IMR-90 (cell line): Measurements from ENCODE around the gene NADK. TPM values are rescaled to one million over a fixed set of nuclear protein-coding genes. Genes with fewer than 3 reads are reported as not detected.

ENCODE experiments used
- ATAC-seq: fragments of 200-7000 bp; cut with Tn5 transposase; 2 replicates; pipeline ENCODE4 v1.9.1; 2020; ENCODE audit warnings: low read depth, mild to moderate bottlenecking, moderate library complexity
- BruUV-seq: library from RNA; stranded (reverse); fragments of 400-500 nt; replicated peaks from 2 replicates; lab custom pipeline; 2021; lab: Mats Ljungman, UMichigan
- CTCF ChIA-PET: fragments of 300-600 bp; formaldehyde crosslinking; extraction: SDS; loops from one replicate; lab custom pipeline; 2021; ENCODE audit warnings: antibody characterized with exemption; lab: Yijun Ruan, JAX
- POLR2A ChIA-PET: fragments of 300-600 bp; sonication (Branson Sonifier 250); formaldehyde crosslinking; loops from one replicate; lab custom pipeline; 2022; ENCODE audit warnings: antibody characterized with exemption; ENCODE audit not compliant: unreplicated experiment; lab: Charles Lee
- DNase-seq: peaks from one replicate; pipeline ENCODE4 v3.0.0; 2013
- H2AFZ ChIP-seq: replicated peaks from 2 replicates; pipeline ENCODE3; 2013; ENCODE audit warnings: low read length, mild to moderate bottlenecking; ENCODE audit not compliant: poor library complexity
- H2AK5ac ChIP-seq: 2 replicates; pipeline ENCODE4 v1.6.1; 2013; ENCODE audit warnings: low read depth, low read length, inconsistent platforms
- H2AK9ac ChIP-seq: replicated peaks from 2 replicates; pipeline ENCODE3; 2013; ENCODE audit warnings: mild to moderate bottlenecking, low read depth, low read length, moderate library complexity; ENCODE audit not compliant: poor library complexity
- H2BK120ac ChIP-seq: 2 replicates; pipeline ENCODE4 v1.6.1; 2013; ENCODE audit warnings: low read depth, low read length, inconsistent platforms
- H2BK15ac ChIP-seq: 3 replicates; pipeline ENCODE4 v1.6.1; 2013; ENCODE audit warnings: low read depth, low read length, inconsistent platforms
- H2BK20ac ChIP-seq: 2 replicates; pipeline ENCODE4 v1.6.1; 2013; ENCODE audit warnings: low read depth, mild to moderate bottlenecking, inconsistent platforms, low read length, moderate library complexity
- H2BK5ac ChIP-seq: 2 replicates; pipeline ENCODE4 v1.6.1; 2013; ENCODE audit warnings: mild to moderate bottlenecking, low read depth, low read length, inconsistent platforms; ENCODE audit not compliant: poor library complexity, severe bottlenecking
- H3K14ac ChIP-seq: replicated peaks from 2 replicates; pipeline ENCODE4 v1.6.1; 2013; ENCODE audit warnings: low read depth, low read length, inconsistent platforms
- H3K18ac ChIP-seq: 2 replicates; pipeline ENCODE4 v1.6.1; 2013; ENCODE audit warnings: low read depth, low read length, control low read depth
- H3K23ac ChIP-seq: 2 replicates; pipeline ENCODE4 v1.6.1; 2013; ENCODE audit warnings: low read depth, low read length, inconsistent platforms
- H3K27ac ChIP-seq: 2 replicates; pipeline ENCODE4 v1.5.1; 2013; ENCODE audit warnings: mild to moderate bottlenecking, control low read depth, low read length; ENCODE audit not compliant: insufficient read depth
- H3K27me3 ChIP-seq: 2 replicates; pipeline ENCODE4 v1.6.1; 2013; ENCODE audit warnings: low read length; ENCODE audit not compliant: control insufficient read depth, insufficient read depth
- H3K36me3 ChIP-seq: 2 replicates; pipeline ENCODE4 v1.6.1; 2013; ENCODE audit warnings: low read length, mixed read lengths; ENCODE audit not compliant: control insufficient read depth, insufficient read depth
- H3K4ac ChIP-seq: 2 replicates; pipeline ENCODE4 v1.6.1; 2013; ENCODE audit warnings: low read depth, low read length, inconsistent platforms
- H3K4me1 ChIP-seq: 2 replicates; pipeline ENCODE4 v1.6.1; 2013; ENCODE audit warnings: low read length, mixed read lengths; ENCODE audit not compliant: control insufficient read depth, insufficient read depth
- H3K4me2 ChIP-seq: 2 replicates; pipeline ENCODE4 v1.6.1; 2013; ENCODE audit warnings: low read depth, mild to moderate bottlenecking, control low read depth, low read length, moderate library complexity
- H3K4me3 ChIP-seq: 2 replicates; pipeline ENCODE4 v1.5.1; 2013; ENCODE audit warnings: low read depth, mild to moderate bottlenecking, control low read depth, low read length, moderate library complexity; ENCODE audit not compliant: insufficient read depth
- H3K56ac ChIP-seq: 2 replicates; pipeline ENCODE4 v1.6.1; 2013; ENCODE audit warnings: low read length, inconsistent platforms; ENCODE audit not compliant: insufficient read depth; ENCODE audit errors: extremely low read depth
- H3K79me1 ChIP-seq, 2 experiments: 2 replicates each; pipeline ENCODE4 v1.6.1; 2013; ENCODE audit warnings: low read length in 2 of 2, inconsistent platforms in 1 of 2, low read depth in 1 of 2
- H3K9ac ChIP-seq: 2 replicates; pipeline ENCODE4 v1.6.1; 2013; ENCODE audit warnings: low read depth, low read length, control low read depth
- H3K9me1 ChIP-seq: 2 replicates; pipeline ENCODE4 v1.6.1; 2013; ENCODE audit warnings: low read length, inconsistent platforms; ENCODE audit not compliant: insufficient read depth
- H3K9me3 ChIP-seq: 2 replicates; pipeline ENCODE4 v1.6.1; 2013; ENCODE audit warnings: low read length; ENCODE audit not compliant: control insufficient read depth, insufficient read depth
- H4K20me1 ChIP-seq: 2 replicates; pipeline ENCODE4 v1.6.1; 2013; ENCODE audit warnings: low read length, inconsistent platforms; ENCODE audit not compliant: insufficient read depth
- H4K5ac ChIP-seq: 2 replicates; pipeline ENCODE4 v1.6.1; 2013; ENCODE audit warnings: mild to moderate bottlenecking, low read depth, low read length, control low read depth
- H4K8ac ChIP-seq, 2 experiments: 2 replicates each; pipeline ENCODE4 v1.6.1; 2013; ENCODE audit warnings: low read depth in 2 of 2, low read length in 2 of 2, control low read depth in 1 of 2, inconsistent platforms in 1 of 2
- H4K91ac ChIP-seq: 2 replicates; pipeline ENCODE4 v1.6.1; 2013; ENCODE audit warnings: low read depth, low read length, inconsistent platforms; ENCODE audit not compliant: insufficient read depth
- BHLHE40 ChIP-seq: fragments of 150-350 bp; IDR thresholded peaks from 2 replicates; pipeline ENCODE4 v1.6.1; 2016; ENCODE audit warnings: mild to moderate bottlenecking, low read depth, low read length
- CEBPB ChIP-seq: IDR thresholded peaks from 2 replicates; pipeline ENCODE4 v1.6.1; 2012; ENCODE audit warnings: low read depth, low read length, improper control_type of control experiment
- CHD1 ChIP-seq: IDR thresholded peaks from 2 replicates; pipeline ENCODE4 v1.6.1; 2012; ENCODE audit warnings: low read depth, low read length, improper control_type of control experiment
- FOS ChIP-seq: fragments of 150-350 bp; IDR thresholded peaks from 2 replicates; pipeline ENCODE4 v1.6.1; 2016; ENCODE audit warnings: low read depth, low read length
- MAFK ChIP-seq: IDR thresholded peaks from 2 replicates; pipeline ENCODE4 v1.6.1; 2012; ENCODE audit warnings: low read depth, low read length, improper control_type of control experiment
- MAZ ChIP-seq: IDR thresholded peaks from 2 replicates; pipeline ENCODE4 v1.6.1; 2012; ENCODE audit warnings: low read depth, mild to moderate bottlenecking, low read length, improper control_type of control experiment, moderate library complexity, borderline replicate concordance
- MXI1 ChIP-seq: IDR thresholded peaks from 2 replicates; pipeline ENCODE4 v1.6.1; 2012; ENCODE audit warnings: low read depth, mild to moderate bottlenecking, low read length, moderate library complexity, borderline replicate concordance
- NFE2L2 ChIP-seq: fragments of 150-350 bp; IDR thresholded peaks from 2 replicates; pipeline ENCODE4 v1.6.1; 2016; ENCODE audit warnings: low read depth, mild to moderate bottlenecking, low read length
- POLR2A ChIP-seq: IDR thresholded peaks from 2 replicates; pipeline ENCODE4 v1.6.1; 2012; ENCODE audit warnings: mild to moderate bottlenecking, low read depth, low read length
- RAD21 ChIP-seq: IDR thresholded peaks from 2 replicates; pipeline ENCODE4 v1.6.1; 2012; ENCODE audit warnings: low read length, improper control_type of control experiment
- RCOR1 ChIP-seq: IDR thresholded peaks from 2 replicates; pipeline ENCODE4 v1.6.1; 2012; ENCODE audit warnings: mild to moderate bottlenecking, low read length, improper control_type of control experiment; ENCODE audit not compliant: insufficient replicate concordance
- WGBS, 2 experiments: methylation state at CpG; one replicate each; pipeline versions ENCODE4 v1.1.5 to v1.1.7; 2013; ENCODE audit warnings: missing lambda C conversion rate in 2 of 2; ENCODE audit not compliant: insufficient read length in 1 of 2; ENCODE audit errors: extremely low coverage in 2 of 2; 5-methylcytosine and 5-hydroxymethylcytosine counted together
- dilution Hi-C: fragments of 300-500 bp; cut with HindIII; formaldehyde crosslinking; loops from one replicate; pipeline ENCODE4 v1.14.3; 2018; ENCODE audit warnings: low sequenced_read_pairs; ENCODE audit not compliant: unreplicated experiment
- in situ Hi-C: fragments of 300-500 bp; cut with MboI; formaldehyde crosslinking; loops from 3 replicates; pipeline ENCODE4 v1.14.3; 2019; ENCODE audit warnings: low sequenced_read_pairs, inconsistent platforms, mixed read lengths
- intact Hi-C: fragments of 100-400 bp; cut with micrococcal nuclease; formaldehyde crosslinking; loops from 2 replicates; pipeline ENCODE4 v1.10.0; 2022
- polyA plus RNA-seq, 3 experiments: library from polyadenylated mRNA; depleted of rRNA; stranded (reverse); fragments of >200 nt; gene quantifications; 2 replicates each; pipeline ENCODE4 v1.2.3, GENCODE V29; 2012; ENCODE audit warnings: low replicate concordance in 1 of 3
- total RNA-seq: library from RNA; depleted of rRNA; stranded (reverse); fragments of >200 nt; gene quantifications from 2 replicates; pipeline ENCODE4 v1.2.3, GENCODE V29; 2012
- TF ChIP-seq, protein P1 (sequence below): fragments of 150-350 bp; IDR thresholded peaks from 2 replicates; pipeline ENCODE4 v1.6.1; 2017; ENCODE audit warnings: mild to moderate bottlenecking, antibody characterized with exemption, low read length, low read depth
- TF ChIP-seq, protein P2 (sequence below): conservative IDR thresholded peaks from 2 replicates; pipeline ENCODE4 v1.5.1; 2012; ENCODE audit warnings: mild to moderate bottlenecking, low read depth, low read length, improper control_type of control experiment

The NADK gene
- total and polyA plus RNA-seq, 2 of the 4 experiments (the other 2 are of a cell fraction): 12.5 to 56.1 TPM

DNA sequence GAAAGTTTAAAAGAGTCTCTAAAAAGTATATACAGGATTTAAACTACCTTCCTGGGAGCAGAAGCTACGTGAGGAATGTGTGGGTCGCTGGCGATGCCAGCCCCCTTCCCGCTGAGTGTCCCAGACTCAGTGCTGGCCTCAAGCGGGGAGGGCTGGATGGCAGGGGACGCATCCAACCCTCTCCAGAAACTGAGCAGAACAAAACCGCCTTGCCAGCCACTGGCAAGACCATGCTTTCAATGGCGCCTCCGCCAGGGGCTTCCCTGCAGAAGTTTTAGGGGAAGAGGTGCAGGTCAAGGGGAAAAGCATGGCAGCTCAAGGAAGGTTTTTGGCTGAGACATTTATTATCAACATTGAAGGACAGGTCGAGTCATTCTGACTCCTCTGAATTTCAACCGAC is 26.1 kb downstream of the NADK start:
- no peak overlapping the region for H3K56ac ChIP-seq
- H3K79me1 ChIP-seq: no peaks in the 10 kb centered on the region; a peak in 1 of 4 replicates
- H2AK5ac ChIP-seq: no peak overlapping the region
- H2AK9ac ChIP-seq: no peak overlapping the region
- H4K5ac ChIP-seq: no peak overlapping the region
- TF ChIP-seq, protein P1, sequence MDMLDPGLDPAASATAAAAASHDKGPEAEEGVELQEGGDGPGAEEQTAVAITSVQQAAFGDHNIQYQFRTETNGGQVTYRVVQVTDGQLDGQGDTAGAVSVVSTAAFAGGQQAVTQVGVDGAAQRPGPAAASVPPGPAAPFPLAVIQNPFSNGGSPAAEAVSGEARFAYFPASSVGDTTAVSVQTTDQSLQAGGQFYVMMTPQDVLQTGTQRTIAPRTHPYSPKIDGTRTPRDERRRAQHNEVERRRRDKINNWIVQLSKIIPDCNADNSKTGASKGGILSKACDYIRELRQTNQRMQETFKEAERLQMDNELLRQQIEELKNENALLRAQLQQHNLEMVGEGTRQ: no peak
- no peak for TF ChIP-seq FOS
- TF ChIP-seq RAD21: no peak
- no peak for TF ChIP-seq MXI1
- TF ChIP-seq POLR2A: no peak
- no peak for TF ChIP-seq BHLHE40
- TF ChIP-seq CEBPB: no peak
- TF ChIP-seq RCOR1: no peak
- TF ChIP-seq MAFK: no peak
- no peak for TF ChIP-seq NFE2L2
- TF ChIP-seq, protein P2, sequence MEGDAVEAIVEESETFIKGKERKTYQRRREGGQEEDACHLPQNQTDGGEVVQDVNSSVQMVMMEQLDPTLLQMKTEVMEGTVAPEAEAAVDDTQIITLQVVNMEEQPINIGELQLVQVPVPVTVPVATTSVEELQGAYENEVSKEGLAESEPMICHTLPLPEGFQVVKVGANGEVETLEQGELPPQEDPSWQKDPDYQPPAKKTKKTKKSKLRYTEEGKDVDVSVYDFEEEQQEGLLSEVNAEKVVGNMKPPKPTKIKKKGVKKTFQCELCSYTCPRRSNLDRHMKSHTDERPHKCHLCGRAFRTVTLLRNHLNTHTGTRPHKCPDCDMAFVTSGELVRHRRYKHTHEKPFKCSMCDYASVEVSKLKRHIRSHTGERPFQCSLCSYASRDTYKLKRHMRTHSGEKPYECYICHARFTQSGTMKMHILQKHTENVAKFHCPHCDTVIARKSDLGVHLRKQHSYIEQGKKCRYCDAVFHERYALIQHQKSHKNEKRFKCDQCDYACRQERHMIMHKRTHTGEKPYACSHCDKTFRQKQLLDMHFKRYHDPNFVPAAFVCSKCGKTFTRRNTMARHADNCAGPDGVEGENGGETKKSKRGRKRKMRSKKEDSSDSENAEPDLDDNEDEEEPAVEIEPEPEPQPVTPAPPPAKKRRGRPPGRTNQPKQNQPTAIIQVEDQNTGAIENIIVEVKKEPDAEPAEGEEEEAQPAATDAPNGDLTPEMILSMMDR: no peak
- TF ChIP-seq MAZ: no peak
- no peak for TF ChIP-seq CHD1
- H3K27ac ChIP-seq: no peak overlapping the region
- H3K18ac ChIP-seq: no peak overlapping the region
- no peak overlapping the region for H2BK120ac ChIP-seq
- no peak overlapping the region for H3K4me2 ChIP-seq
- no peak overlapping the region for H2AFZ ChIP-seq
- H3K14ac ChIP-seq: no peak overlapping the region
- peaks cover 35% of the 10 kb centered on the region for H3K36me3 ChIP-seq
- ATAC-seq (no peak), DNase-seq (no peak)
- dilution Hi-C loops: no loop called here
- WGBS, 2 experiments: 96% methylated on average over 5 of the region's 11 CpGs; no CpG with 5 or more reads in 1 of the 2 experiments
- H2BK20ac ChIP-seq: no peak overlapping the region
- H3K23ac ChIP-seq: no peak overlapping the region
- H2BK5ac ChIP-seq: no peak overlapping the region
- H4K8ac ChIP-seq: no peak overlapping the region
- no peak overlapping the region for H4K91ac ChIP-seq
- H3K4ac ChIP-seq: no peak overlapping the region
- H3K4me1 ChIP-seq: no peaks in the 10 kb centered on the region
- H3K9me3 ChIP-seq: no peaks in the 10 kb centered on the region
- no peaks in the 10 kb centered on the region for H3K9me1 ChIP-seq
- no peak overlapping the region for H3K4me3 ChIP-seq
- in situ Hi-C loops: no loop called here
- BruUV-seq: TSS peak; percentile 76
- no peaks in the 10 kb centered on the region for H3K27me3 ChIP-seq
- H4K20me1 ChIP-seq: no peaks in the 10 kb centered on the region
- ChIA-PET CTCF (no interaction called here), POLR2A (no interaction called here)
- no peak overlapping the region for H2BK15ac ChIP-seq
- H3K9ac ChIP-seq: no peak overlapping the region
- intact Hi-C loops: no loop called here
